Stimulated activated CD4-positive, alpha-beta T cell treated with anti-CD3 and anti-CD28 coated beads, Interleukin-1b, Interleukin-23, amount 100 ng/mL, for 48 hours (primary cell): ENCODE data around the gene PRDX3.

Experiments
- DNase-seq: peaks from one replicate; pipeline ENCODE4 v3.0.0-alpha.2; 2020

Gene PRDX3

DNA sequence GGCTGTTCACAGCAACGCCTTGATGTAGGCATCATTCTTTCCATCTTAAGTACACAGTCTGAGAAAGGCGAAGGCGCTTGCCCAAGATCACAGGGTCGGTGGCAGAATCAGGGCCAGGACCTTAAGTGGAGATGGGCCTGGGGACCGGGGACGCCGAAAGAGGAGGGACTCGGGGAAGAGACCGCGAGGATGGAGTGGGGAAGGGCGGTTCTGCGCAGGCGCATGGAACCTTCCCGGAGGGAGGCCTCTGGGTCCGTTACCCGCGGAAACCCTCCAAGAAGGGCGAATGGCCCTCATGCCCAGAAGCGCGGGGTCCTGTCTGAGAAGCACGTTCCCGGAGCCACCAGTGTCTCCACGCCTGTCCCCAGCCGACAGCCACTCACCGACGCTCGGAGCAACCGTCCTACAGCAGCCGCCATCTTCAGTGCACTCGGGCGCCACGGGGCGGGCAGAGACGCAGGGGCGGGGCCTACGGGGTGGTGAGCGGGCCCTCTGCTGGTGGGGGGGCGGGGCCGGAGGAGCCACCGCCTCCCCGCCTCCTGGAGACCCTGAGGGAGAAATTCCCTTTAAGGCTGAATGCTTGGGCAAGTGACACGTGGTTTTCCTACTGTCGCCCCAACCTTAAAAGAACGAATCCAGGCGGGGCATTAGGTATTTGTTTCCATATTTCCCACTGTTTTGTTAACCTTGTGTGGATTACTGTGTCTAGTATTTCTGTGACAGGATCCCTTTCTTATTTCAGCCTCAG lies at the start of gene PRDX3:
Gene PRDX3 (minus strand): TSS at position 441 of the 748 bp plus-strand sequence. CDS start 22 bp downstream, at position 419.
- peak; percentile 93 for DNase-seq

GRCh38 chr10:119227825-119228224 lies 49.2 kb upstream of the PRDX3 start:
- DNase-seq, result no peak

GRCh38 chr10:119225083-119225658 lies 46.6 kb upstream of the PRDX3 start:
- DNase-seq, result no peak

DNA sequence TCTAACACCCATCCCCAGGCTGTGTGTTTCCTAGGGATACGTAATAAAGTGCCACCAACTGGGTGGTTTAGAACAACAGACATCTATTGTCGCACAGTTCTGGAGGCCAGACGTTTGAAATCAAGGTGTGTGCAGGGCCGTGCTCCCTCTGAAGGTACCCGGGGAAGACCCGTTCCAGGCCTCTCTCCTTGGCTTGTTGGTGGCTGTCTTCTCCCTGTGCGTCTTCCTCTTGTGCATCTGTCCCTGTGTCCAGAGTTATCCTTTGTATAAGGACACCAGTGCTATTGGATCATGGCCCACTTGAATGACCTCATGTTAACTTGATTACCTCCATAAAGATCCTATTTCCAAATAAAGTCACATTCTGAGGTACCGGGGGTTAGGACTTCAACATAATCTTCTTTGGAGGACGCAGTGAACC lies 44.4 kb upstream of the PRDX3 start:
- DNase-seq, result no peak

DNA sequence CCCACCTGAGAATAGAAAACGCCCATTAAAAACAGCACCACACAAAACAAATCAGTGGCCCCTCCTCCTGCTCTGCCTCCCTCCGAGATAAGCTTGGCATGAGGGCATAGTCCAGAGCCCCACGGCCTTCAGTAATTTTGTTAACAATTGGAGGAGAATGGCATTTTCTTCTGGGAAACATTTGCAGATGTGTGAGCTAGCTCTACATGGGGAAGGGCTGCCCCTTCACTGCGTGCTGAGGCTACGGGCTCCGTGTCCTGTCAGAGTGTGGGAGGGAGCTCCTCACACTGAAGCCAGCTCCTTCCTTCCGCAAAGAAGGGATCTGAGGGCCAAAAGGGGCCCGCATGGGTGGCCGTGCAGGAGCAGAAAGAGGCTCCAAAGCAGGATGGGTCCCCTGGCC lies 43.9 kb upstream of the PRDX3 start:
- DNase-seq, result no peak

DNA sequence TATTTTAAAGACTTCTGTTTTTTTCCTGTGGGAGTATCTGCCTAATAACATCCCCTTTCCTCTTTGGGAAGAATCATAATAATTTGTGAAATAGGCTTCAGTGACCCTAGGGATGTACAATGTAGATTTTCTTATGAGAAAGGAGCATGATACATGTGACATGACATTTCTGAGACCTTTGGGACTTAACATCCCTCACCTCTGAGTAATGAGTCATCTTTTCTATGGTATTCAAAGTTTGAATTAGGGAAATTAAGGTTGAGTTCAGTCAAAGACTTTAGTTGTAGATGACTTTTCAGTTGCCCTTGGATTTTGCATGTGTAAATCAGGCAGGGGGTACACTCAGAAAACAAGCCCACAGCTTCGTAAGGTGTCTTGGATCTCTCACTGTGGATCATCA lies 43.1 kb upstream of the PRDX3 start:
- no peak for DNase-seq

DNA sequence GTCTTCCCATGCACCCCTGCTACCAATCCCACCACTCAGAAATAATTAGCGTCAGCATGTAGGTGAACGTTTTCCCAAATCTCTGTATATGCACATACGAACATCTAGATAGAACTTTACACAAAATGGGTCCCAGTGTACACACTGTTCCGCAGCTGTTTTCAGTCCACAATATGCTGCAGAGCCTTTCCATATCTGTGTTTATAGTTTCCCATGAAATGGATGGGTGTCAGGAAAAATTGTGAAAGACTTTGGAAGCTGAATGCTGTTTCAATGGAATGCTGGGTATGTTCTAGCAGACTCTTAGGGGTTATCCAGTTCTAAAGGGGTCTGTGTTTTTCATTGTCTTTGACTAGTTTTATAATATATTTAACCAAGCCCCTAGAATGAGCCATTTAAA lies 42.6 kb upstream of the PRDX3 start:
- no peak for DNase-seq

- no peak for DNase-seq
These were observed 41.3 kb upstream of the PRDX3 start for GRCh38 chr10:119219871-119220270.

DNA sequence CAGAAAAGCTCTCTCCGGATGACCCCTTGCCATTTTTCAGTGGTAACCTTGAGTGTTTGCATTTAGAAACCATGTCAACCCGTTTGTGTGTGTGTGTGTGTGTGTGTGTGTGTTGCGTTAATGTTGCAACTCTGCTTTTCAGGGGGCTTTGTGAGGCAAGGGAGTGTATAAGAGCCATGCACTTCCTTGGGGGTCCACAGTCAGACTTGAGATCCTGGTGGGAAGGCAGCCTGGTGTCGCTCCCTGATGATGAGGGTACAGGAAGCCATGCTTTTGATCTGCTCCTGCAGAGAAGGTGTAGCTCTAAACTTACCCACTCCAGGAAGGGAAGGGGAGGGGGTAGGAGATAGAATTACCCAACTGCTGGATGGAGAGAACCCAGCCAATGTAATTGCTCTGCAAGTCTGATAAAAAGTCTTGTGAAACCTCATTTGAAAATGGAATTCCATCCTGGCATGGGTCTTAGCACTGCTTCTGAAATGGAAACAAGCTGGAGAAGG lies 39.4 kb upstream of the PRDX3 start:
- DNase-seq, result no peak

GRCh38 chr10:119217401-119217800 lies 38.8 kb upstream of the PRDX3 start:
- DNase-seq, result no peak

DNA sequence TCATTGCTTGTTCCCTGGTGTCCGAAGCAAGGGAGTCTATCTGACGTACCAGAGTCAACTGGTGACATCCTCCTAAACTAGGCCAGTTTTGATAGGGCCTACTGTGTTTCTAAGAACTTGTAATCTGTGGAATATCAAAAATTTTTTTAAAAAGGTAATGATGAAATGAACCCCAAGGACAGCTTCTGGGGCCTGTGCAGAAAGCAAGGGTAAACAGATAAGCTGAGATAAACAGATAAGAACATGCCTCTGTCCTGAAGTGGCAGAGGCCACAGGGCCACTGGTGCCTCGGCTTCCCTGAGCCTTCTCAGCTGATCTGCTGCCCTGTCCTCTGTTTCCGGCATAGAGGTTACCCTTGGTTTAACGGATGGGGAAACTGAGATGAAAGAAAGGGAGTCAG lies 37.5 kb upstream of the PRDX3 start:
- no peak for DNase-seq

- DNase-seq, result no peak
These were observed 36.8 kb upstream of the PRDX3 start for GRCh38 chr10:119215371-119215770.

DNA sequence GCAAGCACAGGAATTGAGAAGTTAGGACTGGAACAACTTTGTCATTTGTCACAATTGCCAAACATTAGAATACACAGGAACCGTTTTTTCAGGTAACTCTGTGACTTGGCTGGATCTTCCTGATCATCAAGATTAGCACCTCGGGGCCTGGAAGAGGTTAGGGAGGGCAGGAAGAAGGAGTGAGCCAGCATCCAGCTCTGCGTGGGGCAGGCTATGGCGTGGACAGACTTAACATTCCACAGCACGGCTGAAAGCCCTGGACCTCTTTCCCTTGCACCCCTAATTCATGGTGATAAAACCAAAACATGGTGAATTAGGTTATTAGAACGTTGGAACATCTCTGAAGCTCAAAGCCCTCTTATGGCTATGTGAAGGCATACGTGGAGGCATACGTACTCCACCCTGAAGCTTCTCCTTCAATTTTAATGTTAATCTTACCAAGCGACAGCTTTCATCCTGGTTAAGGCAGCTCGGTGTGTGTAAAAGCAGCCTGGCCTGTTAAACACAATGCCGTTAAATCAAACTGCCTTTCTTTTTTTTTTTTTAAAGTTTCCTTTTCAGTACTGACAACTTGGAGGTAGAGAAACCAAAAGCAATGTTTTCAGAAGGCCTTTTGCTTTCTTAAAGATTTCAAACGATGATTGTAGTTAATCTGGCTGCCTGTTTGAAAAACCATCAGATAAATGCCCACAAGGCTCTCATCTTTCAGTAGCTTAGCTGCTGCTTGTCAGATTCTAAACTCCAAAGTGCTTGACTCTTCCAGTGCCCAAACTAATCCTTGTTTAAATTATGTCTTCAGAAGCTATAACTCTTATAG lies 33.2 kb upstream of the PRDX3 start:
- DNase-seq, result no peak

DNA sequence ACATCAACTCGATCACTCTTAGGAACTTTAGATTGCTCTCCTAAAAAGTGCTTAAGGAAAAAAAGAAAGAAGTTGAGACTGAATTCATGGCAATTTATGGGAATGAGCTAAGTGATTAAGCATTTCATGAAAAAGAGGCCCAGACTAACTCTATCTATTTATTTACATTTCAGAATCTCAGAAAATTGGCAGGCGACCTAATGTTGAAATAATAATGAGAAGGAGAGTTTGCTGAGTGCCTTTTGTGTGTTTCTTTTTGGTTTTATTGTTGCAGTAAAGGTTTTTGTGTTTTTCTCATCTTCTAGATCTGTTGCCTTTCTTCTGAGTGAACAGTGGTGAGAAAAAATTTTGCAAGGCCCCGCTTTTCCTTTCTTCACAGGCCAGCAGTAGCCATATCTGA lies 32.6 kb upstream of the PRDX3 start:
- DNase-seq, result no peak

- no peak for DNase-seq
These were observed 32.0 kb upstream of the PRDX3 start for GRCh38 chr10:119210633-119211032.

GRCh38 chr10:119209736-119210355 lies 31.2 kb upstream of the PRDX3 start:
- no peak for DNase-seq

DNA sequence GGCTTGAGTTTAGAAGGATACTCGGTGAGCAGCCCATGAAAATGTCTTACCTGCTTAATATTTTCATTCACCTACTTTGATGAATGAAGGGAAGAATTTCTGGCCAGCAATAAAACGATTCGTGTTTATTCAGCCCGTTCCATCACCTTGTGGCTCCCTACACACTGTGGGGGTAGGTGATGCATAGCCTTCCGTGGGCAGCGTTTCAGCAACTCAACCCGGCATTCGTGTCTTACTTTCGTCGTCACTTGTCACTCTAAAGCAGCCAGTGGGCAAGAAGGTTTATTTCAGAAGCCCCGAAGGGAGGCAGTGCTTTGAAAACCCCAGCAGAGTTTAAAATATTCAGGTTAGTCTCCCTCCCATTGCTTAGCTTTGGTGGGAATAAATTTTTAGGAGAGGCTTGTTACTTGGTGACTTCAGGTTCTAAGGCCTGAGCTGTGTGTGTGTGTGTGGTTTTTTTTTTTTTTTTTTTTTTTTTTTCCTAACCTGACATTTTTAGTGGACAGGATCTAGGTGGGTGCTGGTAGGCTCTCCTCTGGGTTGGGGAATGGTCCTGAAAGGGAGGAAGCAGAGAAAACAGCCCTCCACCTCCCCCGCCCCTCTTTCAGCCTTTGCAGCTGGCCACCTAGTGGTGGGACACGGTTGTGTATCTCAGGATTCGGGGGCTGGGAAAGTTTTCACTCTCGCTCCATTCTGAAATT lies 30.6 kb upstream of the PRDX3 start:
- DNase-seq, result peak; percentile 74

DNA sequence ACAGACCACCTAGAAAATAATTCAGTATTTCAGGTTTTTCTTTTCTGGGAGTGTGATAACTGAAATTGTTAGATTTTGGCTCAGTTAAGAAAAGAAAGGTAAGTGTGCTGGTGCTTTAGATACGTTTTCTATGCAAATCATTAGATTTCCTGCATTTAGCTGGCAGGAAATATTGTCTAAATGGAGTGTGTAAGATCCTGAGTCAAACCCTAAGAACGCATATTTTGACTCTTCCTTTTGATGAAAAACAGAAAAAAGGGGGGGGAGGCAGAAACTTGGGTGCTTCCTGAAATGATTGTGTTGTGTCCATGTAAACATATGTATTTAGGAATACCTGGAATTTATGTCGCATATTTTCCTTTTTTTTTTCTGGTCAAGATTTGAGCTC lies 29.9 kb upstream of the PRDX3 start:
- no peak for DNase-seq

DNA sequence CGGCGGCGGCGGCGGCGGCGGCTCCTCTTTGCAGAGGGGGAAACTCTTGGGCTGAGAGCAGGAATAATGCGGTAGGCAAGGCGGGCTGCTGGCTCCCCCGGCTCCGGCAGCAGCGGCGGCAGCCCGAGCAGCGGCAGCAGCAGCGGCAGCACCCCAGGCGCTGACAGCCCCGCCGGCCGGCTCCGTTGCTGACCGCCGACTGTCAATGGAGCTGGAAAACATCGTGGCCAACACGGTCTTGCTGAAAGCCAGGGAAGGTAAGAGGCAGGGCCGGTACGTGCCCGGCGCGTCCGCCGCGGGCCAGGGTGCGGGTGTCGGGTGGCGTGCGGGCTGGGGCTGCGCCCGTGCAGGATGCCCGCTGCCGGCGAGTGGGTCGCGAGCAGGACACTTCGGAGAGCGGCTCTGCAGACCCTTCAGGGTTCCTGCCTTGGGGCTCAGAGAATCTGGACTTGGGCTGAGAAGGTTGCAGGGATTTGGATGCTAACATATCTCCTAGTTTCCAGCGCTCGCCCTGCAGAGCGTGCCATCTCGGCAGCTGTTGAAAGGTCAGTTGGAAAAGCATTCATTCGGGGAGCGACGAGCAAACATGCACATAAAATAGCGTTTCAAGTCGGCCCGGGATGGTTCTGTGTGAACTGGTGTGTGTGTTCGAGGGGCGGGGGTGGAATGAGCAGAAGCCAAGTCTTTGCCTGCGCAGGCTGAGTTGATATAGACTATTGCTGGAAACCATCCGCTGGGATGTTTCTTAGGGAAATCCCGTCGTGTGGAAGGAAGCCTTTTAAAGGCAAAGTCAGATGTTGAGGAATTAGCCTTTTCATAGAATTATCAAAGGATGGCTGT lies 29.3 kb upstream of the PRDX3 start:
- DNase-seq, result peak; percentile 51

DNA sequence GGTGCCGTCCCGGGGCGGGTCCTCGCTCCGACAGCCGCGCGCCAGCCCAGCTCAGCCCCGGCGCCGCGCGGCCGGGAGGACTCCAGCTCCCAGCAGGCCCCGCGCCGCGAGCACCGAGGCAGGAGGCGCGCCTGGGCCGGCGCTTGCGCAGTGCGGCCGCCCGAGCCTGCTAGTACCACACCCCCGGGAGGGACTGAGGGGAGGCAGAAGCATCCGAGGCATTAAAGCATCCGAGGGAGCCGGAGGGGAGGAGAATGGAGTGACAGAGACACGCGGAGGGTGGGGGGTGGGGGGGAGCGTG lies 28.7 kb upstream of the PRDX3 start, which contains the start of gene GRK5:
Gene GRK5 (plus strand): TSS at position 206 of the 301 bp plus-strand sequence. CDS start 347 bp downstream, outside the sequence.
- DNase-seq, result peak; percentile 95

GRCh38 chr10:119206603-119207365 lies 28.2 kb upstream of the PRDX3 start:
- peak; percentile 61 for DNase-seq
